Bronchial epithelial cell (primary cell): ENCODE measurements around the gene KCTD5. TPM values are rescaled to one million over a fixed set of nuclear protein-coding genes. Genes with fewer than 3 reads are reported as not detected.
"Not testable (repeated sequence)": the region's sequence is repeated elsewhere in the genome, so short reads cannot be mapped to it uniquely, and the experiment has no call there.

Experiments
- DNase-seq: peaks from one replicate; pipeline ENCODE4 v3.0.0-alpha.2; 2010; ENCODE audit warnings: low read depth
- FAIRE-seq: peaks from 2 replicates; lab custom pipeline; 2011; peaks lifted over from hg19 to GRCh38; lab: Jason Lieb, UNC
- H3K27me3 ChIP-seq: 2 replicates; pipeline ENCODE4 v1.5.1; 2011; ENCODE audit warnings: low read length; ENCODE audit not compliant: control insufficient read depth, insufficient read depth
- H3K36me3 ChIP-seq: 2 replicates; pipeline ENCODE4 v1.5.1; 2011; ENCODE audit warnings: low read length; ENCODE audit not compliant: control insufficient read depth, insufficient read depth
- H3K4me3 ChIP-seq: 2 replicates; pipeline ENCODE4 v1.5.1; 2011; ENCODE audit warnings: mild to moderate bottlenecking, low read depth, low read length, control low read depth
- CTCF ChIP-seq: IDR thresholded peaks from 2 replicates; pipeline ENCODE4 v1.5.1; 2011; ENCODE audit warnings: mild to moderate bottlenecking, moderate library complexity, low read length, control low read depth, inconsistent platforms; ENCODE audit not compliant: insufficient read depth, severe bottlenecking
- total RNA-seq: library from RNA; depleted of rRNA; stranded (reverse); fragments of >200 nt; gene quantifications from 2 replicates; pipeline ENCODE4 v1.2.1, GENCODE V29; 2014

Gene KCTD5
- 28.4 and 46.1 TPM in 2 replicates for total RNA-seq

GRCh38 chr16:2682209-2683021, at the start of gene KCTD5:
Gene KCTD5 (plus strand): TSS chr16:2682523. CDS start chr16:2682549, 26 bp downstream.
- peak within 1 kb of the TSS; percentile 98 for H3K4me3 ChIP-seq
- no peaks in the 10 kb centered on the region for H3K36me3 ChIP-seq
- H3K27me3 ChIP-seq: no peaks in the 10 kb centered on the region
- FAIRE-seq (no peak), DNase-seq (peak; percentile 83)
- TF ChIP-seq CTCF: no peak

- not testable (repeated sequence) for DNase-seq, H3K4me3 ChIP-seq, H3K27me3 ChIP-seq, H3K36me3 ChIP-seq
- peak; percentile 23 for FAIRE-seq
Measured at GRCh38 chr16:2639071-2639721, 43.1 kb upstream of the KCTD5 start.

- not testable (repeated sequence) for DNase-seq, FAIRE-seq, H3K36me3 ChIP-seq, H3K4me3 ChIP-seq, H3K27me3 ChIP-seq
Measured at GRCh38 chr16:2639722-2640072, 42.6 kb upstream of the KCTD5 start.

- H3K27me3 ChIP-seq, FAIRE-seq, DNase-seq, H3K36me3 ChIP-seq, H3K4me3 ChIP-seq: not testable (repeated sequence)
Measured at GRCh38 chr16:2642561-2642960, 39.8 kb upstream of the KCTD5 start.

- not testable (repeated sequence) for H3K36me3 ChIP-seq, H3K4me3 ChIP-seq, DNase-seq, FAIRE-seq, H3K27me3 ChIP-seq
Measured at GRCh38 chr16:2644754-2645453, 37.4 kb upstream of the KCTD5 start.

GRCh38 chr16:2651268-2651871, 31.0 kb upstream of the KCTD5 start:
- H3K36me3 ChIP-seq, DNase-seq, H3K4me3 ChIP-seq, FAIRE-seq, H3K27me3 ChIP-seq: not testable (repeated sequence)

- not testable (repeated sequence) for H3K36me3 ChIP-seq, FAIRE-seq, DNase-seq
Measured at GRCh38 chr16:2653915-2654314, 28.4 kb upstream of the KCTD5 start.

GRCh38 chr16:2654949-2655348, 27.4 kb upstream of the KCTD5 start:
- not testable (repeated sequence) for DNase-seq, FAIRE-seq, H3K27me3 ChIP-seq, H3K4me3 ChIP-seq, H3K36me3 ChIP-seq

More at GRCh38 chr16:2653915-2654314, 28.4 kb upstream of the KCTD5 start:
- not testable (repeated sequence) for H3K27me3 ChIP-seq, H3K4me3 ChIP-seq

- peaks cover 2% of the 10 kb centered on the region for H3K27me3 ChIP-seq
- H3K36me3 ChIP-seq: no peaks in the 10 kb centered on the region
- DNase-seq (no peak), FAIRE-seq (no peak)
- no peak for TF ChIP-seq CTCF
- no peak overlapping the region for H3K4me3 ChIP-seq
Measured at GRCh38 chr16:2656985-2657384, 25.3 kb upstream of the KCTD5 start.

- H3K36me3 ChIP-seq, H3K27me3 ChIP-seq, DNase-seq, FAIRE-seq, H3K4me3 ChIP-seq: not testable (repeated sequence)
Measured at GRCh38 chr16:2657803-2658202, 24.5 kb upstream of the KCTD5 start.

GRCh38 chr16:2659560-2659959, 22.8 kb upstream of the KCTD5 start:
- not testable (repeated sequence) for H3K36me3 ChIP-seq, FAIRE-seq, H3K27me3 ChIP-seq, H3K4me3 ChIP-seq, DNase-seq
